ENCODE results near the gene RTEL1.

GRCh38 chr20:63633732-63634131 lies 24.4 kb upstream of the RTEL1 start:
- TF ChIP-seq, protein P1, sequence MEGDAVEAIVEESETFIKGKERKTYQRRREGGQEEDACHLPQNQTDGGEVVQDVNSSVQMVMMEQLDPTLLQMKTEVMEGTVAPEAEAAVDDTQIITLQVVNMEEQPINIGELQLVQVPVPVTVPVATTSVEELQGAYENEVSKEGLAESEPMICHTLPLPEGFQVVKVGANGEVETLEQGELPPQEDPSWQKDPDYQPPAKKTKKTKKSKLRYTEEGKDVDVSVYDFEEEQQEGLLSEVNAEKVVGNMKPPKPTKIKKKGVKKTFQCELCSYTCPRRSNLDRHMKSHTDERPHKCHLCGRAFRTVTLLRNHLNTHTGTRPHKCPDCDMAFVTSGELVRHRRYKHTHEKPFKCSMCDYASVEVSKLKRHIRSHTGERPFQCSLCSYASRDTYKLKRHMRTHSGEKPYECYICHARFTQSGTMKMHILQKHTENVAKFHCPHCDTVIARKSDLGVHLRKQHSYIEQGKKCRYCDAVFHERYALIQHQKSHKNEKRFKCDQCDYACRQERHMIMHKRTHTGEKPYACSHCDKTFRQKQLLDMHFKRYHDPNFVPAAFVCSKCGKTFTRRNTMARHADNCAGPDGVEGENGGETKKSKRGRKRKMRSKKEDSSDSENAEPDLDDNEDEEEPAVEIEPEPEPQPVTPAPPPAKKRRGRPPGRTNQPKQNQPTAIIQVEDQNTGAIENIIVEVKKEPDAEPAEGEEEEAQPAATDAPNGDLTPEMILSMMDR (conservative IDR thresholded peaks at IDR 0.05 in 1 of 2, IDR thresholded peaks at IDR 0.05 in 1 of 2; ENCODE audit: low read depth in 1 of 2, low read length in 2 of 2): no peak
- no peak for TF ChIP-seq EZH2 (IDR thresholded peaks at IDR 0.05; ENCODE audit: low read length, missing control alignments)

All from fibroblast of lung (primary cell).